OCI-LY7 (cell line): ENCODE measurements around the gene OTUB1.

Experiments used
- EZH2phosphoT487 ChIP-seq: fragments of 200-600 bp; sonication (generic); IDR thresholded peaks from 2 replicates; pipeline ENCODE4 v1.6.1; 2018; ENCODE audit warnings: low read depth, borderline replicate concordance, mild to moderate bottlenecking, mixed run types, antibody characterized with exemption, low read length, moderate library complexity, mixed read lengths
- TF ChIP-seq, protein P1 (sequence below): fragments of 200-600 bp; sonication (generic); conservative IDR thresholded peaks from 2 replicates; pipeline ENCODE4 v1.5.1; 2014; ENCODE audit warnings: mild to moderate bottlenecking, antibody characterized with exemption, low read length, moderate library complexity, mixed read lengths

DNA sequence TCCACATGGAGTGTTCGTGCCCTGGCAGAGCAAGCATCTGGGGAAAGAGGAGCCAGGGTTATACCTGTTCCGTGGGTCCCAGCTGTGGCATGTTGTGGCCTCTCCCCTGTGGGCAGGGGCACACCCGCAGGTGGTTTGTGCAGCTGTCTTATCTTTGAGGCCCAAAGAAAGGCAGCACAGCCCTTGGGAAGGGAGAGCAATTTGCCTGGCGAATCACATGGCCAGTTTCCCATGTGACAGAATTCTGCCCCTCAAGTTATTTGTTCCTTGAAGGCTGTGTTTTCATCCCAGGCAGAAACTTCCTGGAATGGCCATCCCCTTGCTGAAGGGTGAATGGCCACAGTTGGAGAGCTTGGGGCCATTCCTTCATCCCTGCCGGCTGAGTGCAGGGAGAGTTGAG lies 28.2 kb upstream of the OTUB1 start:
- TF ChIP-seq, protein P1, sequence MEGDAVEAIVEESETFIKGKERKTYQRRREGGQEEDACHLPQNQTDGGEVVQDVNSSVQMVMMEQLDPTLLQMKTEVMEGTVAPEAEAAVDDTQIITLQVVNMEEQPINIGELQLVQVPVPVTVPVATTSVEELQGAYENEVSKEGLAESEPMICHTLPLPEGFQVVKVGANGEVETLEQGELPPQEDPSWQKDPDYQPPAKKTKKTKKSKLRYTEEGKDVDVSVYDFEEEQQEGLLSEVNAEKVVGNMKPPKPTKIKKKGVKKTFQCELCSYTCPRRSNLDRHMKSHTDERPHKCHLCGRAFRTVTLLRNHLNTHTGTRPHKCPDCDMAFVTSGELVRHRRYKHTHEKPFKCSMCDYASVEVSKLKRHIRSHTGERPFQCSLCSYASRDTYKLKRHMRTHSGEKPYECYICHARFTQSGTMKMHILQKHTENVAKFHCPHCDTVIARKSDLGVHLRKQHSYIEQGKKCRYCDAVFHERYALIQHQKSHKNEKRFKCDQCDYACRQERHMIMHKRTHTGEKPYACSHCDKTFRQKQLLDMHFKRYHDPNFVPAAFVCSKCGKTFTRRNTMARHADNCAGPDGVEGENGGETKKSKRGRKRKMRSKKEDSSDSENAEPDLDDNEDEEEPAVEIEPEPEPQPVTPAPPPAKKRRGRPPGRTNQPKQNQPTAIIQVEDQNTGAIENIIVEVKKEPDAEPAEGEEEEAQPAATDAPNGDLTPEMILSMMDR = no peak
- no peak for TF ChIP-seq EZH2phosphoT487
